Nephron progenitor cell (in vitro differentiated cells): ENCODE results near the gene WWOX.

Experiments
- DNase-seq: peaks from one replicate; pipeline ENCODE4 v3.0.0; 2021
- H3K27ac Mint-ChIP-seq: 2 replicates; pipeline ENCODE4 v1.8.0; 2021; ENCODE audit warnings: mild to moderate bottlenecking, moderate library complexity, mixed read lengths
- H3K27me3 Mint-ChIP-seq: 2 replicates; pipeline ENCODE4 v1.8.0; 2021; ENCODE audit warnings: mild to moderate bottlenecking, low read depth, mixed read lengths; ENCODE audit not compliant: poor library complexity
- H3K36me3 Mint-ChIP-seq: 2 replicates; pipeline ENCODE4 v1.8.0; 2021; ENCODE audit warnings: low read depth, mixed read lengths
- H3K4me1 Mint-ChIP-seq: 2 replicates; pipeline ENCODE4 v1.8.0; 2021; ENCODE audit warnings: mixed read lengths
- H3K4me3 Mint-ChIP-seq: 2 replicates; pipeline ENCODE4 v1.8.0; 2021; ENCODE audit warnings: mild to moderate bottlenecking, moderate library complexity, mixed read lengths
- H3K9me3 Mint-ChIP-seq: 2 replicates; pipeline ENCODE4 v1.8.0; 2021; ENCODE audit warnings: mild to moderate bottlenecking, moderate library complexity, mixed read lengths
- TF ChIP-seq, protein P1 (sequence below): fragments of 200-600 bp; sonication (generic); IDR thresholded peaks from 2 replicates; pipeline ENCODE4 v1.5.0; 2021; ENCODE audit warnings: antibody characterized with exemption

Gene WWOX

DNA sequence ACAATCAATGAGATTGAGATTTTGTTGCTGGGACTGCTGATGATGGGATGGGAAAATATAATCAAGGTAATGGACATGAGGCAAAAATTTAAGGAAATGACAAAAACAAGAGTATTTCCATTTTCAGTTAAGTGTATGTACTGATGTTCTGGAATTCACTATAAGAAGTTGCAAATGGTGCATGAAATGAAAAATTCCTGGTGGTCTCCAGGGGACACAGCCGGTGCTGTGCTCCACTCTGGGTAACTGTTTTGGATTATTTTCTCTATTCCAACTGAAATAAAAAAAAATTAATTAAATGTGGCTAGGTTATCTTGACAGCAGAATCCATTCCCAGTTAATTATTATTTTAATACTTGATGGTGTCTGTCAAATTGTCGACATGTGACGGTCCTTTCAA is 305.6 kb downstream of the WWOX start:
- Mint-ChIP-seq H3K27ac (no peak overlapping the region), H3K27me3 (peaks cover 3% of the 10 kb centered on the region)

DNA sequence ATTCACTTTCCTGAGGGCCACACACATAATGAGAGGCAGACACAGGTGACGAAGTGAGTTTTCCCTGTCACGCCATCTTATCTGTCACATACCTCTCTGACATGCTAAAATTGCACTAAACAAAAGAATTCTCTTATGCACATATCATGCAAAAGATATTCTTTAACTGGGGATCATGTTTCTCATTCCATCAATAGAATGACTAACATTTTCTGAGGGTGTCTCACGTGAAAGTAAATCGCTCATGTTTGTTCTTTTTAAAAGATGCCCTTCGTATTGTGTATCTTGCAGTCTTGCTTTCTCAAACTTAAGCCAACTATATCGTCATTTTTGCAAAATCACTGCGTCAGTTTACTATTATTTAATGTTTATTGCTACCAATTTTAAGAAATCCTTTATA is 306.4 kb downstream of the WWOX start:
- Mint-ChIP-seq H3K36me3 (peaks cover 30% of the 10 kb centered on the region), H3K9me3 (peaks cover 35% of the 10 kb centered on the region), H3K4me3 (no peak overlapping the region), H3K4me1 (peaks cover 27% of the 10 kb centered on the region), H3K27ac (no peak overlapping the region), H3K27me3 (peaks cover 3% of the 10 kb centered on the region)
- TF ChIP-seq, protein P1, sequence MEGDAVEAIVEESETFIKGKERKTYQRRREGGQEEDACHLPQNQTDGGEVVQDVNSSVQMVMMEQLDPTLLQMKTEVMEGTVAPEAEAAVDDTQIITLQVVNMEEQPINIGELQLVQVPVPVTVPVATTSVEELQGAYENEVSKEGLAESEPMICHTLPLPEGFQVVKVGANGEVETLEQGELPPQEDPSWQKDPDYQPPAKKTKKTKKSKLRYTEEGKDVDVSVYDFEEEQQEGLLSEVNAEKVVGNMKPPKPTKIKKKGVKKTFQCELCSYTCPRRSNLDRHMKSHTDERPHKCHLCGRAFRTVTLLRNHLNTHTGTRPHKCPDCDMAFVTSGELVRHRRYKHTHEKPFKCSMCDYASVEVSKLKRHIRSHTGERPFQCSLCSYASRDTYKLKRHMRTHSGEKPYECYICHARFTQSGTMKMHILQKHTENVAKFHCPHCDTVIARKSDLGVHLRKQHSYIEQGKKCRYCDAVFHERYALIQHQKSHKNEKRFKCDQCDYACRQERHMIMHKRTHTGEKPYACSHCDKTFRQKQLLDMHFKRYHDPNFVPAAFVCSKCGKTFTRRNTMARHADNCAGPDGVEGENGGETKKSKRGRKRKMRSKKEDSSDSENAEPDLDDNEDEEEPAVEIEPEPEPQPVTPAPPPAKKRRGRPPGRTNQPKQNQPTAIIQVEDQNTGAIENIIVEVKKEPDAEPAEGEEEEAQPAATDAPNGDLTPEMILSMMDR = no peak
- no peak for DNase-seq

More for the DNA sequence above, 305.6 kb downstream of the WWOX start:
- no peak overlapping the region for H3K4me3 Mint-ChIP-seq
- peaks cover 27% of the 10 kb centered on the region for H3K4me1 Mint-ChIP-seq
- TF ChIP-seq, protein P1 = no peak
- H3K9me3 Mint-ChIP-seq = peaks cover 27% of the 10 kb centered on the region
- no peak for DNase-seq
- peaks cover 25% of the 10 kb centered on the region for H3K36me3 Mint-ChIP-seq

DNA sequence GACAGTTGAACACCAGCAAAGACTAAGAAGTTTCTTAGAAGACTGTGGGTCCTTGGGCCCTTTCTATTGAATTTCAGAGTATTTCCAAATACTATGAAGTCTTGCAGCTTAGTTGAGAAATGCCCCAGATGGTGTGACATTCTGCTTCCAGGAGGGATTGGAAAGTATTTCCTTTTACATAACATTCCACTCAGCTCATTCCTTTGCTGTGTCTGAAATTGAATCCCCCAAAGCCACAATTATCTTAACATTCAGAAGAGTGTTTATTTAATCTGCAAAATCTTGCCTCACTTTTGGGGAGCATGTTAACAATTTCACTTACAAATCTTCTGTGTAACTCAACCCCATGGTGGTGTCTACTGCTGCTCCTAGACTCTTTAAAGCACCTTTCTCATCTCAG is 307.7 kb downstream of the WWOX start:
- Mint-ChIP-seq H3K27ac (no peak overlapping the region), H3K9me3 (peaks cover 48% of the 10 kb centered on the region), H3K4me3 (no peak overlapping the region), H3K4me1 (peaks cover 26% of the 10 kb centered on the region), H3K36me3 (peaks cover 42% of the 10 kb centered on the region), H3K27me3 (peaks cover 3% of the 10 kb centered on the region)
- no peak for DNase-seq
- TF ChIP-seq, protein P1 = no peak

DNA sequence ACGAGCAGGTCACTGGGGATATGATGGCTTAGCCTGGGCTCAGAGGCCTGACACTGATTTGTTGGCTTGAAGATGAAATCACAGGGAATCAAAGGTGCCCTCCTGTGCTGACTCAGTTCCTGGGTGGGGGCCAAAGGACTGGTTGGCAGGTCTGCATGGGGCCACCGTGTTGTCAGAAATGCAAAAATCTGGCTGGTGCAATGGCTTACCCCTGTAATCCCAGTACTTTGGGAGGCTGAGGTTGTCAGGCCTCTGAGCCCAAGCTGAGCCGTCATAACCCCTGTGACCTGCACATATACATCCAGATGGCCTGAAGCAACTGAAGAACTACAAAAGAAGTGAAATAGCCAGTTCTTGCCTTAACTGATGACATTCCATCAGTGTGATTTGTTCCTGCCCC is 314.2 kb downstream of the WWOX start:
- H3K27ac Mint-ChIP-seq = no peak overlapping the region
- TF ChIP-seq, protein P1 = no peak
- H3K4me3 Mint-ChIP-seq = no peak overlapping the region
- DNase-seq = no peak
- H3K9me3 Mint-ChIP-seq = peaks cover 56% of the 10 kb centered on the region
- peaks cover 3% of the 10 kb centered on the region for H3K27me3 Mint-ChIP-seq
- peaks cover 50% of the 10 kb centered on the region for H3K36me3 Mint-ChIP-seq
- no peaks in the 10 kb centered on the region for H3K4me1 Mint-ChIP-seq

DNA sequence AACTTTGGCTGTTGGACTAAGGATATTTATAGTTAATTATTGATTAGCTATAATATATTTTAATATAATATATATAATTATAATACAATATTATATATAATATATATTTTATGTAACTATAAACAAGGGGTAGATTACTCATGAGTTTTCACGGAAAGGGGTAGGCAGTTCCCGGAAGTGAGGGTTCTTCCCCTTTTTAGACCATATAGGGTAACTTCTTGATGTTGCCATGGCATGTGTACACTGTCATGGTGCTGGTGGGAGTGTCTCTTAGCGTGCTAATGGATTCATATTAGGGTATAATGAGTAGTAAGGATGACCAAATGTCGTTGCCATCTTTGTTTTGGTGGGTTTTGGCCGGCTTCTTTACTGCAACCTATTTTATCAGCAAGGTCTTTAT is 315.6 kb downstream of the WWOX start:
- no peak overlapping the region for H3K4me3 Mint-ChIP-seq
- DNase-seq = no peak
- peaks cover 3% of the 10 kb centered on the region for H3K27me3 Mint-ChIP-seq
- H3K36me3 Mint-ChIP-seq = peaks cover 40% of the 10 kb centered on the region
- no peaks in the 10 kb centered on the region for H3K4me1 Mint-ChIP-seq
- peaks cover 45% of the 10 kb centered on the region for H3K9me3 Mint-ChIP-seq
- TF ChIP-seq, protein P1 = no peak
- H3K27ac Mint-ChIP-seq = no peak overlapping the region

DNA sequence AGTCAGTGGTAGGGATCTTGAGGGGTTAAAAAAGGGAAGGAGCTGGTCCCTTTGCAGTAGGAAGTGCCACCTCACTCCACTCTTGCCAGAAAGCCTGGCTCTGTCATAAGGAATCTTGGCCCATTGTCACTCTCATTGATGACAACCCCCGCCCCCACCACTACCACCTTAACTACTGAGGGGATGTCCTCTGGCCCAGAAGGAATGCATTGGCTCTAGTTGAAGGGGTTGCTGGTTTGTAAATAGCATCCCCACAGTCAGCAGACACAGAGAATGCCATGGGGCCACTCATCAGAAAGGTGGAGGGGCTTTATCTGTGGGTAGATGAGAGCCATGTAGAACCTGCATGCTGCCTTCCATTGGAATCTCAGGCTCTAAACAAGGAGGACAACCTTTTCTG is 316.2 kb downstream of the WWOX start:
- Mint-ChIP-seq H3K4me1 (no peaks in the 10 kb centered on the region), H3K27me3 (peaks cover 3% of the 10 kb centered on the region), H3K9me3 (peaks cover 39% of the 10 kb centered on the region), H3K27ac (no peak overlapping the region), H3K4me3 (no peak overlapping the region), H3K36me3 (peaks cover 35% of the 10 kb centered on the region)
- TF ChIP-seq, protein P1 = no peak
- DNase-seq = no peak
